GM12801 (cell line): ENCODE results near the gene BLM.

Experiments
- TF ChIP-seq, protein P1 (sequence below): IDR thresholded peaks from one replicate; pipeline ENCODE4 v1.5.1; 2011; ENCODE audit warnings: control low read depth; ENCODE audit not compliant: insufficient read length; ENCODE audit errors: extremely low read depth

BLM gene

GRCh38 chr15:90710436-90711027, 6.6 kb upstream of the BLM start:
- TF ChIP-seq, protein P1, sequence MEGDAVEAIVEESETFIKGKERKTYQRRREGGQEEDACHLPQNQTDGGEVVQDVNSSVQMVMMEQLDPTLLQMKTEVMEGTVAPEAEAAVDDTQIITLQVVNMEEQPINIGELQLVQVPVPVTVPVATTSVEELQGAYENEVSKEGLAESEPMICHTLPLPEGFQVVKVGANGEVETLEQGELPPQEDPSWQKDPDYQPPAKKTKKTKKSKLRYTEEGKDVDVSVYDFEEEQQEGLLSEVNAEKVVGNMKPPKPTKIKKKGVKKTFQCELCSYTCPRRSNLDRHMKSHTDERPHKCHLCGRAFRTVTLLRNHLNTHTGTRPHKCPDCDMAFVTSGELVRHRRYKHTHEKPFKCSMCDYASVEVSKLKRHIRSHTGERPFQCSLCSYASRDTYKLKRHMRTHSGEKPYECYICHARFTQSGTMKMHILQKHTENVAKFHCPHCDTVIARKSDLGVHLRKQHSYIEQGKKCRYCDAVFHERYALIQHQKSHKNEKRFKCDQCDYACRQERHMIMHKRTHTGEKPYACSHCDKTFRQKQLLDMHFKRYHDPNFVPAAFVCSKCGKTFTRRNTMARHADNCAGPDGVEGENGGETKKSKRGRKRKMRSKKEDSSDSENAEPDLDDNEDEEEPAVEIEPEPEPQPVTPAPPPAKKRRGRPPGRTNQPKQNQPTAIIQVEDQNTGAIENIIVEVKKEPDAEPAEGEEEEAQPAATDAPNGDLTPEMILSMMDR: no peak

DNA sequence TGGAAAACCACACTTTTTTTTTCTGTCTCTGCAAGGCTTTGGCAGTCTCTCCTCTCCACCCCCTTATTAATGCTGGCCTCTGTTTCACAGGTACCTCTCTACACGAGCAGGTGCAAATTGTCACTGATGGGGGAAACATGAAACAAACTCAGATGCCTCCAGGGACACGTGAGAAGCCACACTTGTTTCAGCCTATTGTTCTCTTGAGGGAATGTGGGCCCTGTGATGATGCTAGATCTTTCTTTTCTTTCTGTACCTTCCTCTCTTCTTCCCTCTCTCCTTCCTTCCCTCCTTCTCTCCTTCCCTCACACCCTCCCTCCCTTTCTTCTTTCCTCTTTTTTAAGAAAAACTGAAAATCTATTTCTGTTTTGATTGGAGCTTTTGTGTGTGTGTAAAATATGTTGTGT, 5.7 kb upstream of the BLM start:
- TF ChIP-seq, protein P1: no peak

DNA sequence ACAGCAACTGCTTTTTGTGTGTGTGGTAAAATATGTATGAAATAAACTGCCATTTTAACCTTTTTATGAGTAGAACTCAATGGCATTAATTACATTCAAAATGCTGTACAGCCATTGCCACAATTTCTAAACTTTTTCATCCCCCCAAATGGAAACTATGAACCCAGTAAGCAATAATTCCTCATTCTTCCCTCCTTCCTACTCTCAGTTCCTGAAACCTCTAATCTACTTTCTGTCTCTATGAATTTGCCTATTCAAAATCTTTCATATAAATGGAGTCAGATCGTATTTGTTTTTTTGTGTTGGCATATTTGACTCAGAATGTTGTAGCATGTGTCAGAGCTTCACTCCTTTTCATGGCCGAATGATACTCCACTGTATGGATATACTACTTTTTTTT, 5.3 kb upstream of the BLM start:
- TF ChIP-seq, protein P1: no peak

DNA sequence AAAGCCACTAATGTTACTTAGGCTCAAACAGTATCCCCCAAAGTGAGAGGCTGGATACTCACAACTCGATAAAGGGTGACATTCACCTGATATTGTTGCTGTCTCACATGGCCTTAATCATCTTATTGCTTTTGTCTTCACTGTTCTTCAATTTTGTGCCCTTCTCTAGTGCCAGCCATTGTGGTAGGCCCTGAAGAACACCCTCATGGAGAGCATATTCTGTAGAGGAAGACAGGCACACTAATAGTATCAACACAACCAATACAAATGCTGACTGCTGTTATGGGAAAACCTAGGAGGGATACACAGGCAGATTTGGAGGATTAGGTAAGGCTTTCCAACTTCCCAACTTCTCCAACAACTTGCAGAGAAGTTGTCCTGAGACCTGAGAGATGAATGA, 4.1 kb upstream of the BLM start:
- TF ChIP-seq, protein P1: no peak

DNA sequence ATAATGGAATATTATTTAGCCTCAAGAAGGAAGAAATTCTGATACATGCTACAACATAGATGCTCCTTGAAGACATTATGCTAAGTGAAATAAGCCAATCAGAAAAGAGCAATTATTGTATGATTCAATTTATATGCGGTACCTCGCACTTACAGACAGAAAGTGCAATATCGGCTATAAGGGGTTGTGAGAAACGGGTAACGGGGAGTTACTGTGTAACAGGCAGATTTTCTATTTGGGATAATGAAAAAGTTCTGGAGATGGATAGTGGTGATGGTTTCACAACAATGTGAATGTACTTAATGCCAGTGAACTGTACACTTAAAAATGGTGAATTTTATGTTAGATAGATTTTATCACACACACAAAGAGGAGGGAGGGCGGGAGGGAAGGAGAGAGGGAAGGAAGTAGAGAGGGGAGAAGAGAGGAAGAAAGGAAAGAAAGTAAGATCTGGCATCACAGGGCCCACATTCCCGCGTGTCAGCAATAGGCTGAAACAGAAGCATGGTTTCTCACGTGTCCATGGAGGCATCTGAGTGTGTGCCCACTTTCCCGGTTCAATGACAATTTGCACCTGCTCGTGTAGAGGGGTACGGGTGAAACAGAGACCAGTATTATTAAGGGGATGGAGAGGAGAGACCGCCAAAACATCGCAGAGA, 700 bp upstream of the BLM start:
- TF ChIP-seq, protein P1: no peak

- TF ChIP-seq, protein P1: no peak
These were observed 1.1 kb downstream of the BLM start for GRCh38 chr15:90718232-90718631.

DNA sequence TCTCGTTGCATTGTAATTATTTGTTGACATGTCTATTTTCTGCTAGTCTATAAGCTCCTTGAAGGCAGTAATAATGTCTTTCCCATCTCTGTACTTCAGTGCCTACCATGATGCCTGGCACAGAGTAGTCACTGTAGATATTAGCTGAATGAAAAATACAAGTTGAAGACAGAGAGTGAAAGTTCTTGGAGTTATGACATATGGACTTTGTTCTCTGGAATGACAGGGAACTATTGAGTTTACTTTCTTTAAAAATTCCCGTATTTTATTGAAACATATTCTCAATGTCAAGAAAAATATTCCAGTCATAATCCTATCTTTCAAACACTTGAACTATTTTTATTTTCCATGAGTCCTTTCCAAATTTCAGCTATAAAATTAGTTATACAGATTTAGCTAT, 3.0 kb downstream of the BLM start:
- TF ChIP-seq, protein P1: no peak
